Kidney epithelial cell (primary cell): ENCODE results near the gene EXTL1. TPM values are rescaled to one million over a fixed set of nuclear protein-coding genes. Genes with fewer than 3 reads are reported as not detected.

Experiments
- DNase-seq: peaks from one replicate; pipeline ENCODE4 v3.0.0-alpha.2; 2010; ENCODE audit warnings: low read depth
- H3K27me3 ChIP-seq: 2 replicates; pipeline ENCODE4 v1.6.0; 2011; ENCODE audit warnings: low read length; ENCODE audit not compliant: control insufficient read depth, insufficient read depth
- H3K36me3 ChIP-seq: 2 replicates; pipeline ENCODE4 v1.5.1; 2011; ENCODE audit warnings: low read length; ENCODE audit not compliant: control insufficient read depth, insufficient read depth
- H3K4me3 ChIP-seq: 2 replicates; pipeline ENCODE4 v1.5.1; 2011; ENCODE audit warnings: low read depth, mild to moderate bottlenecking, control low read depth, low read length
- CTCF ChIP-seq: IDR thresholded peaks from 2 replicates; pipeline ENCODE4 v1.5.1; 2011; ENCODE audit warnings: mild to moderate bottlenecking, moderate library complexity, low read length, control low read depth, inconsistent platforms; ENCODE audit not compliant: insufficient read depth, poor library complexity, severe bottlenecking
- total RNA-seq: library from RNA; depleted of rRNA; stranded (reverse); fragments of >200 nt; gene quantifications from 2 replicates; pipeline ENCODE4 v1.2.3, GENCODE V29; 2015

Gene EXTL1
- total RNA-seq, 1 donor from 2014 or later = 1.3 TPM

GRCh38 chr1:25990702-25991395, 30.7 kb upstream of the EXTL1 start:
- H3K4me3 ChIP-seq = no peak overlapping the region
- no peaks in the 10 kb centered on the region for H3K27me3 ChIP-seq
- H3K36me3 ChIP-seq = no peaks in the 10 kb centered on the region
- no peak for DNase-seq
- TF ChIP-seq CTCF = no peak

DNA sequence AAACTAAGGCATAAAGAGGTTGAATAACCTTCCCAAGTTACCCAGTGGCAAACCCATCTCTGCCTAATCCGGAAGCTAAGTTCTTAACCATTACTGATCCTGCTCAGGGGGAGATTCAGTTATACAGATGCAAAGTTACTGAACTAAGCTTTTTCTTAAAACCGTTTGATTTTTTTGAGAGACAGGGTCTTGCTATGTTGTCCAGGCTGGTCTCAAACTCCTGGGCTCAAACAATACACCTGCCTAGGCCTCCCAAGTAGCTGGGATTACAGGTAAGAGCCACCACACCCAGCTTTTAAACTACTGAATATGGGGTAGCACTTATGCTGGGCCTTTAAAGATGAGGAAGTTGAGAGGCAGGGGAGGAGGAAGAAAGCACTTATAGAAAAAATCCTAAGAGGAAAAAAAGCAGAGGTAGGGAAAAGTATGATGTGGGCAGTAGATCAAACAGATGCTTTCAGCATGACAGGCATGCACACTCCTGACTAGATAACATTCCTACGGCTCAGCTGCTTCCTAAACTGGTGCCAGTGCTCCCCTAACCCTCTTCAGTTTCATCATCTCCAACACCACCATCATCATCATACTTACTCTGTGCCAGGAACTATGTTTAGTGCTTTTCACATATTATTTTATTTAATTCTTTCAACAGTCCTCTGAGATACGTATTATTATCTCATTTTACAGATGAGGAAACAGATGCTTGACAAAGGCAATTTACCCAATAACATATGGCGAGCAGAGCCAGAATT, 29.5 kb upstream of the EXTL1 start:
- no peak for TF ChIP-seq CTCF
- no peaks in the 10 kb centered on the region for H3K27me3 ChIP-seq
- H3K36me3 ChIP-seq = no peaks in the 10 kb centered on the region
- no peak for DNase-seq
- no peak overlapping the region for H3K4me3 ChIP-seq

- no peaks in the 10 kb centered on the region for H3K36me3 ChIP-seq
- H3K4me3 ChIP-seq = no peak overlapping the region
- no peaks in the 10 kb centered on the region for H3K27me3 ChIP-seq
- DNase-seq = no peak
- no peak for TF ChIP-seq CTCF
These were observed 28.8 kb upstream of the EXTL1 start for GRCh38 chr1:25992689-25993171.

- no peaks in the 10 kb centered on the region for H3K27me3 ChIP-seq
- no peak for TF ChIP-seq CTCF
- no peaks in the 10 kb centered on the region for H3K36me3 ChIP-seq
- no peak for DNase-seq
- H3K4me3 ChIP-seq = no peak overlapping the region
These were observed 28.2 kb upstream of the EXTL1 start for GRCh38 chr1:25993197-25993951.

- no peak for TF ChIP-seq CTCF
- Histone ChIP-seq H3K36me3 (no peaks in the 10 kb centered on the region), H3K4me3 (no peak overlapping the region), H3K27me3 (no peaks in the 10 kb centered on the region)
- no peak for DNase-seq
These were observed 27.0 kb upstream of the EXTL1 start for GRCh38 chr1:25994402-25995150.
